NCI-H2196 treated with DMSO at 0.1 percent for 48 hours (cell line): ENCODE results near the gene SLIT1.
A peak's percentile ranks its signal among the peaks of the same experiment; 100 is the strongest.

ENCODE experiments used
- DNase-seq: peaks from one replicate; lab custom pipeline; 2025; ENCODE audit not compliant: unreplicated experiment; lab: John Stamatoyannopoulos, UW

The SLIT1 gene

DNA sequence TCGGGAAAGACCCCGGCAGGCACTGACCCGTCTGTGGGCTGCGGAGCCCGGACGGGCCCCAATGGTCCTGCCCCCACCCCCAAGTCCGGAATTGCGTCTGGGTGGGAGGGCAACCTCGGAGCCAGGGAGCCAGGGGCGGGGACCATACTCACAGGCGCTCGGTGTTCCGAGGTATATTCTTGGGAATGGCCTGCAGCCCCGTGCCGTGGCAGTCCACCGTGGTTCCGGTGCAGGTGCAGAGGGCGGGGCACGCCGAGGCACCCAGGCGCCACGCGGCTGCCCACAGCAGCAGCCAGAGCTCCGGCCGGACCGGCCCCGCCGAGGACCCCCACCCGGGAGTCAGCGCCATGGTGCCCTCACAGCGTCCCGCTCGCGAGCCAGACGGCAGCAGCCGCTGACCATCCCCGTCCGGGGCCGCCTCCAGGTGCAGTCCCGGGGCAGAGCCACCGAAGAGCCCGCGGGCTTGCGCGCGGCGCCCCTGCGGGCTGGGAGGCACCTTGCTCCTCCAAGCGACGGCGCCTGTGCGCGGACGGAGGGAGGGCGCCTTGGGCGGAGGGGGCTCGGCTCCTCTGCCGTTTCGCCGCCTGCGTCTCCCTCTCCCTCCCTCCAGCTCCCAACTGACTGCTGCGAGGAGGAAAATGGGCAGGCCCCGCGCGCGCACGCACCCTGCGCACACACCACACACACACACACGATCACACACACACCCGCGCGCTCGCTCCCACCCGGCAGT, at the start of gene SLIT1:
SLIT1 (minus strand) TSS at position 634 of the 733 bp plus-strand sequence; CDS start at position 349, 285 bp downstream.
- no peak for DNase-seq

DNA sequence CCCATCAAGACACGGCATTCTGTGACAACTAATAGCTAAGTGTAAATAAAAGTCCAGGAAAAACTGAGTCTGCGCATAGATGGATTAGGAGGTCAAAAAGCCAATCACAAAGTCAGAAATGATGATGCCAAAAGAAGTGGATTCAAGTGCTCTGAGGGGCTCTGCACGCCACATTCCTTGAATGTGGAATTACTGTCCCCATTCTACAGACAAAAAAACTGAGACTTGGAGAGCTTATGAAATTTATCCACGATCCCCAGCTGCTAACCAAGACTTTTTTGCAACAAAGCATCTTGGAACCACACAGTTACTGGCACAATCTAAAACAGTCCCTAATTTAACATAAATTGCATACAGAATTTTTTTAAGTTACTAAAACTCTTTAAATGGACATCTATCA, 49.6 kb upstream of the SLIT1 start:
- no peak for DNase-seq

DNA sequence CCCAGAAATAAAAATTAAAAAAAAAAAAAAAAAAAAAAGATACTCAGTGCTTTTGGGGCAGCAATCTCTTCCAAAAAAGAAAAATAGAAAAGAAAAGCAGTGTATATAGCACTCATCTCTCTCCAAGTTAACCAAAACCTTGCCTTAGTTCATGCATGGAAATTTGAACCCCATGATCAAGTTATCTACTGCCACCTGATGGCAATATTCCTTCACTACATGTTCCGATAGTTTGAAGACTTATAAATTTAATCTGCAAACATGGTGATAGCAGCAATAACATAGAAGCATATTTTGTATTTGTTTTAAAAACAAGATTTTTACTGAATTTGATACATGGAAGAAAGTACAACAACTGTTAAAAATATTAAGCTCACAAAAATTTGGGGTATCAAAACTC, 48.6 kb upstream of the SLIT1 start:
- DNase-seq: peak; percentile 23

DNA sequence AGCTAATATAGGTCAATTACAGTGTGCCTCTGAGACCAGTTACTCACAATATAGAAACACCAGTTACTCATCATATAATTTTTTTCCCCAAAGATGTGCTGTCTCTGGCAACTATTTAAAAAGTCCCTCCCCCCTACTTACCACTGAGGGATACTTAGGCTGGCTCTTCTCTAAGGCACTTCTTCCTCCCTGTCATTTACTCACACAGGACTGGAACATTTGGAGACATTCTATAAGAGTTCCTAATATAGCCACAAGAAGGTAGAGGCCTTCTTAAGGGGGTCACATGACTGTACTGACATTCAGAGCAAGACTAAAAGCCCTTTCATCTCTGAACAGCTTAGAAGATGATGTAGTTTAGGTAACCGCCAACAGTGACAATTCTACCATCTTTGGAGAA, 44.4 kb upstream of the SLIT1 start:
- DNase-seq: no peak

DNA sequence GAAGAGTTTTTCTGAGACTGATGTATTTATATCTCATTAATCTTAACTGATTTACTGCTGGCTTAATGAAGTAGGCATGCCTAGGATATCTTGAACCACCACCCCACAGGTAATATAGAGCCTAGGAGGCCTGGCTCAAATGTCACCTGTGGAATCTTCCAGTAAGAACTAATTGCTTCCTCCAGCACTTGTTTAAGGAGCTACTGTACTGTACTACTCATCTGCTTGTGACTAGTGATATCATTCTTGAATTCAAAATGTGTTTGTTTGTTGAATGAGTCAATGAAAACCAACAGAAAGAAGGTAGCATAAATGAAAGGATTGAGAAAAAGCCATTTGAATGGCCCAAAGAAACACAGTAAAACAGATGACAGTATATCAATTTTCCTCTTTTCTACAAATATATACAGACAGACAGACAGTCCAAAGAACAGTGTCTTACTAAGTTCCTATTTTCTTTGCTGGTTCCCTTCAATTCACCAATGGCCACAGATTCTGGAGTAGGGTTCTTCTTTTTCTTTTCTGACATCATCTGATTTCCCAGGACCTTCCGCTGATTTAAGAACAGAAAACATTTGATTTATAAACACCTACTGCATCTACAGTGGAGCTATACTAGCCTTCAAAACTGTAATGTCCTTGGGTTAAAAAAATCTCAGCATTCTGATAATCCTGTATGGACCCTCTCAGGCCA, 43.7 kb upstream of the SLIT1 start:
- no peak for DNase-seq

DNA sequence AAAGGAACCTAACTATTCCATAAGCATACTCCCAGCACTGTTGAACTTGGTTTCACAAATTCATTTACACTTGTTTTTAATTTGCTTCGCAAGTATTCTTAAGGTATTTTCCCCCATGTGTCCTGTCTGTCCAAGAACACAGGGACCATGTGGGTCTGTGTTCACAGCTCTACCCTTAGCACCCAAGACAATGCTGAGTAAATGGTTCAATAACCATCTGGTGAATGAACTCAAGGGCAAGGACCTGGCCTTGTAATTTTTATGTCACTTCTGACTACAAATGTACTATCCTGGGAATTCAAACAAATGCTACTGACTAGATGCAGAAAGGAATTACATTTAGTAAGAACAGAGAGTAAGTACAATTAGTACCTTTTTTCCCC, 43.0 kb upstream of the SLIT1 start:
- DNase-seq: no peak

DNA sequence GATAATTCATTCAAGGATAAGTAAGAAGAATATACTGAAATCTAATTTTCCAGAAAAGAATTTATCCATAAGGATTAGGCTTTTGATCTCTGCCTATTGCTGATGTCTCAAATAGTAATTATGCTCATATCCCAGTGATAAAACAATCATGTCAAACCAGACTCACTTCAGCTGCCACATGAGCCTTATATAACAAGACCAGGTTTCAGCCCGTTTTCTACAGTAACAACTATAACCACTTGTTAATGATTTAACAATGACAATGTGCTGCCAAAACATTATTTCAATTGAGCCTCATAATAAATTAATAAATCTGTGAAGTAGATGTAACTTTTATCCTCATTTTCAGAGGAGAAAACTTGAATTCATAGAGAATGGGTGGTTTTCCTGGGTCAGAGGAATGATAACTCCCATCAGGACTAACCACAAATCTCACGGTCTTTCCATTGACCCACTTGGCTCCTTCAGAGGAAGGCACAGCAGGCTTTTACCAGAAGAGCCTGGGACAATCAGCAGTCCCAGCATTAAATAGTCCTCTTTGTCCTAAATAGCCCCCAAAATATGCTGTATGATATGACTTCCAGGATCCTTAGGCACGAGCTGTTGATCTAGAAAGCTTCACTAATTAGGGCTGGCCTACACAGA, 42.5 kb upstream of the SLIT1 start:
- no peak for DNase-seq

DNA sequence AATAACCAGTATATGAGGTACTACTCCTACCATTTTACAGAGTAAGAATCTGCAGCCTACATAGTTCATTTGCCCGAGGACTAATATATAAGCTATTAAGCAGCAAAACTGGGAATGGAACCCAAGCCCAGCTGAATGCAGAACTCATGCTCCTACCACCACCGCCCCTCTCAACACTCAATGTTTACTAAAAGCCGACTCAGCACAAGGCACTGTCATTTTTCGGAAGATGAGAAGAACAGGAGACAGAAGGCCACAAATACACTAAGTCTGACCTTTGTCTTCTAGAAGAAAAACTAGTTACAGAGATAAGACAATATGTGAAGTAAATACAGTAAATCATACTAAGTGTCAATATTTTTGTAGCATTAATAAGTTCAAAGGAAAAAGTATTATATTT, 40.6 kb upstream of the SLIT1 start:
- DNase-seq: no peak

DNA sequence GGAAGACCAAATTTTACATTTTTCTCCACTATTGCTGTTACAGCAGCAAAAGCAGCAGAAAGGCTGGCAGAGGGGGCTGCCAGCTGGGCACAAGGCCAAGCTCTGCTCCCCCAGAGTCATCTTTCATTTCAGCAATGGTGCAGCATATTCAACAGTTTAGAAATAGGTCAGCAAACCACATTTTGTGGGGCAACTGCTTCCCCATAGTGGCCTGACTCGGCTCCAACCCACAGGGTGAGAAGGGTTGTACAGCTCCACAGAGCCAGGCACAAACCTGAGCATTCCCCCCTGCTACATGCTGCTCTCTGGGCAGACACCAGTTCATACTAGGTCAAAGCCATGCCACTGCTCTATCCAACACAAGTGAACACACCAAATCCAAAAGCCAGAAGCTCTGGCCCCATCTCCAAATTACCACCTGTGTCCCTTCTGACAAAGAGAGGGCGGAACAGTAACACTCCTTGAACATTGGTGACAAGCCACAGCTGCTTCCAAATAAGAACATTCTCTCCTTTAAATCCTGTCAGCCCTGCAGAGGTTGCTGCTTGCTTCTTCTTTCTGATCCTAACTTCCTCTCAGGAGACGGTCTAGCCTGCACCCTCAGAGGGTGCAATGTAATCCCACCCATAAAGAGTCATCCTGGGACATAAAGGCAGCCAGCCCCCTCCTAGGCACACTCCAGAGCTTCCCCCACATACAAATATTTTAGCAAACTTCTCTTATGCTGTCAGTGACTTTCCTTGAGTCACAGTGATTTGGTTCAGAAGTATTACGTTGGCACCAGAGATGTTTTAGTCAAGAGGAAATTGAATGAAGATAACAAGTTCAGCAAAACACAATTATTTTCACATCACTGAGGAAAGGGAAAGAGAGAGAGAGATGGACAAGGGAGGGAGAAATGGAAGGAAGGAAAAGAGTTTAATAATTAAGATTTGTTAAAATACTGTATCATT, 39.0 kb upstream of the SLIT1 start:
- no peak for DNase-seq

DNA sequence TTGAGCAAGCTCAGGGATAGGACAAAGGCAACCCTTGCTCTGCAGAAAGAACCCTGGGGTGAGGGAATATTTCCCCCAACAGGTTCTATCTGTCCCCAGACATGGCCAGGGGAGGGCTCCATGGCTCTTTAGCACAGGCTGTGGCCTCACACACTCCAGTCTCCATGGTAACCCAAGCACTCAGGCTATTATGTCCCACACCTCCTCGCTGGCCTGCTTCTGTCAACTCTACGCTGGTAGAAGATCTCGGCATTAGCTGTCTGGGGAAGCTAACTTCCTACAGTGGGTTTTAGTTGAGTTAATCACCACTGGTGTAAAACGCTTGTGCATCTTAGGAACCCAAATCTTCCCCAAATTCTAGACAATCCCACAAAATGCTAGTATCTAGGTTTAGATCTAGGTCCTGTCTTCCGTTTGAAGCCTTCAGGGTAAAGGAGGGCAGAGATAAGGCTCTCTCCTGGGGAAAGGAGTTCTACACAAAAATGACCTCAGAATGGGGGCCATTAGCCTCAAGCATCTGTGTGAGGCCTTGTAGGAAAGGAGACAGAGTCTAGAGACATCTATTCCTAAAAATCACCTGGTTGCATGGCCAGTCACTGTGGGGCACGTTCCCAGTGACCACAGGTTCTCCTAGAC, 36.7 kb upstream of the SLIT1 start:
- no peak for DNase-seq

DNA sequence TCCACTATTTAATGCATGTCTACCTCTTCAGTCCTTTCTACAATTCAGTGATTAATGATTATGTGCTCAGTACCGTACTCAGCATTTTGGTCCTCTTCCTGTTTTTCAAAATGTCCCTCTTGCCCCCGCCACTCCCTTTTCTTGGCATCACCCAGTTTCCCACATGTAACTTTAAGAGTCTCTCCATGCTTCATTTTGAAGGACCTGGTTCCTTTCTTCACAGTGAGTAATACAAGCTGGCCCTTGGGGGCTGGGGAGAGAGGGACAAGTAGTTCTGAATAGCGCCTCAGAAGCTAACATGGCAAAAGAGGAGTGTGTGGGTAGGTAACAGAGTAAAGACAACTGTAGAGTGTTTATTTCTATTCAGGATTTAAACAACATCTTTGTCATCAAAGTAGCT, 34.6 kb upstream of the SLIT1 start:
- DNase-seq: no peak

DNA sequence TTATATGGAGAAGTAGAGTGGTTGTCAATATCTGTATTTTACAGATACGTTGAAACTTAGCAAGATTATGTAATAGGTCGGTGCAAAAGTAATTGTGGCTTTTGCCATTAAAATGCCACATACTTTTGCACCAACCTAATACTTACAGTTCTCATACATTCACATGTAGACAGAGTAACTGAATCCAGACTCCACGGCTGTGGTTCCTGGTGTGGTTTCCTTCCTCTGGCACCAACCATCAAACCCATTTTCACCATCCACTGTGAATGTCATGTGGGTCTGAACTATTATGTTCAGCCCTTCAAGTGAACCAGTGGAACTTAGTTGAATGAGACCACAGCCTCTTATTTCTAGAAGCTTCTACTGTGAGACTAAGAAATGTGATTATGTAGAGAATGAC, 31.5 kb upstream of the SLIT1 start:
- no peak for DNase-seq

DNA sequence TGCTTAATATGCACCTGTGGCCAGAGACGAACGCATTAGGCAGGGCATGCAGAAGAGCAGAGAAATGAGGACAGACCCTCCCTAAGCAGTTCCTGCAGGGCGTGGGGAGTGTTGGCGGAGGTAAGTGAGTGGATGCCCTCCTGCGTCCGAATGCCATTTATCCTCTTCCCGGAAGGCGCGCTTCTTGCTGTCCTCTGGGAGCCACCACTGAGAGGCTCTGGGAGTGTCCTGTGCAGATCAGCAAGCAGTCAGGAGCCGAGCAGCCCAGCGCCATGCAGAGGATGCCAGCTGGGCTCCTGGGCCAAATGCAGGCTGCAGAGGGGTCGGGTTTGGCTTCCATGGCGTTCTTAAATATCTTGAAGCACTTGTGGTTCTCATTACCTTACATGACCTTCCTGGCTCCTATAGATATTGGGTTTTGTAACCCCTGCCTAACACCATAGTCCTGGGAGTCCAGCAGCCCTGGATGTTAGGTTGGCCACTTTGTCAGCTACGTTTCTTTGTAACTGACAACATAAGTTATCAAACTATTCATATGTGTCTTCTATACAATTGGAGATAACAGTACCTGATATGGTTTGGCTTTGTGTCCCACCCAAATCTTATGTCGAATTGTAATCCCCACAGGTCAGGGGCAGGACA, 30.0 kb upstream of the SLIT1 start:
- no peak for DNase-seq

DNA sequence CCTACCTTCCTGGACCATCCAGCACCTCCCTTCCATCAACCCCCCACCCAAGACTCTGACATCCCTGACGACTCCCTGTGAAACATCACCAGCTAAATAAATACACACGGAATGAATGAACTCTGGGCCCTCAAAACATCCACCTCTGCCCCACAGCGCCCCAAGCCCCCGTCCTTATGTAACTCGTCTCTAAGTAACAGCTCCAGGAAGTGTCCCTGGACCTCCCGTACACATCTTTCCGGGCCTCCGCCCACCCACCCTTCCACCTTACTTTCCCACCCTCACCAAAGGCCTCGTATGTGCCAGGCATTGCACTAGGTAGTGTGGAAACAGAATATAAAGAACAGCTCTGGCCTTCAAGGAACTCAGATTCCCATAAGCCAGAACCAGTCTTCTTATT, 27.7 kb upstream of the SLIT1 start:
- no peak for DNase-seq

DNA sequence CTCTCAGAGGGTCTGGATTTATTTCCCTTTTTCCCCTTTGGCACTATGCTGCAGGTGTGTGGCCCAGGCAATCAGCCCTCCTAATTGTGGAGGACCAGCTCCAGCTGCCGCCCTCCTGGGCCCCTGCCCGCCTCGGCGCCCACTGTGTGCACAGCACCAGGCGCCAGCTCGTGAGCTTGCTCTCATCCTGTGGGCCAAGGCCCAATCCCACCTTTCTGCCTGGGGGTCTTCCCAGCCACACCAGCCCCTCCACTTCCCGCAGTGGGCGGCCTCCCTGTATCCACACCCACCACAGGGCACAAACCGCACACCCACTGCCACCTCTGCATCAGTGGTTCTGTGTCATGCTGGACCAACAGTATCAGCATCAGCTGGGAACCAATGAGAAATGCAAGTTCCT, 25.5 kb upstream of the SLIT1 start:
- no peak for DNase-seq

DNA sequence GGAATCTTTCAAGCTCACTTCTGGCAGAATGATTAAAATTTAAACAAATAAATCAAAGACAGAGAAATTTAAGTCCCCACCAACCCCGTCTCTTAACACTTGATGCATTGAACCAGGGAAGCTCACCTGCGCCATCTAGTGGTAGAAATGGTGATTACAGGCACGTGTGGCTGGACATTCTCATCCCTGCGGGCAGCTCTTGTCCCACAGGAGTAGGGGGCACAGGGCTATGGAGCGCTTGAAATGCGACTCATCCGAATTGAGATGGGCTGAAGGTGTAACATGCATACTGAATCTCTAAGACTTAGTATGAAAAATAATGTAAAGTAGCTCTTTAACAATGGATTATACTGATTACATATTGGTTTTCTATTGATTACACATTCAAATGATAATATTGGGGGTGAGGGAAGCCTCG, 24.8 kb upstream of the SLIT1 start:
- DNase-seq: no peak

DNA sequence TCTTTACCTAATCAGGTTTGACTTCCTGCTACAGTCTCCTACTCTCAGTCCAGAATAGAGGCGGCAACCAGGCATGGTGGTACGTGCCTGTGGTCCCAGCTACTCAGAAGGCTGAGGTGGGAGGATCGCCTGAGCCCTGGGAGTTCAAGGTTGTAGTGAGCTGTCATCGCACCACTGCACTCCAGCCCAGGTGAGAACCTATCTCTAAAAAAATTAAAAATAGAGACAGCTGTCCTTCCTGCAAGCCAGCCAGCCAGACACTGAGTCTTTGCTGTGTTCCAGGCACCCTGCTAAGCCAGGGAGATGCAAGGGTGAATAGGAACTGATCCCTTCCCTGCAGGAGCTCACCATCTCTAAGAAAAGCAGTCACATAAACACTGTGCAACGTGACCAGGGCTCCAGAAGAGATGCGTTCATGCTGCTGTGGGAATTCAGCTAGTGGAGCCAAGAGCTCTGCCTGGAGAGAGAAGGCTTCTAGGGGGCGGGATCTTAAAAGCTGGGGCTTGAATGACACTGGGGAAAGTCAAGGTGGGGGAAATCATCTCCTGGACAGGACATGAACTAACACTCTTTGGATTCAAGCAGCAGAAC, 22.1 kb upstream of the SLIT1 start:
- no peak for DNase-seq

DNA sequence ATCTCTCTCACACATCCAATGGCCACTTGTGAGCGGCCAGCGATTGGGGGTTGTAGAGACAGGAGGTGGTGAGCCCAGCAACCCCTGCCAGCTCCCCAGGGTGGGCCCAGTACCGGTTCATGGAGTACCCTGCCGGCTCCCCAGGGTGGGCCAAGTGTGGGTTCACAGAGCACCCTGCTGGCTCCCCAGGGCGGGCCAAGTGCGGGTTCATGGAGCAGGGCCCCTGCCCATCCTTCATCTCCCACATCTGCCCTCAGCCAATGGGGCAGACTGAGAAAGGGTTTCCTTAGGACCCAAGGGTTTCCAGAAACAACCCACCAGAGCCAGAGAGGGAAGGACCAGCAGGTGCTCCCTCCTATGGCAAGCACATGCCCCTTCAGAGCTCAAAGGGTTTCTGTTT, 21.4 kb upstream of the SLIT1 start:
- DNase-seq: no peak

DNA sequence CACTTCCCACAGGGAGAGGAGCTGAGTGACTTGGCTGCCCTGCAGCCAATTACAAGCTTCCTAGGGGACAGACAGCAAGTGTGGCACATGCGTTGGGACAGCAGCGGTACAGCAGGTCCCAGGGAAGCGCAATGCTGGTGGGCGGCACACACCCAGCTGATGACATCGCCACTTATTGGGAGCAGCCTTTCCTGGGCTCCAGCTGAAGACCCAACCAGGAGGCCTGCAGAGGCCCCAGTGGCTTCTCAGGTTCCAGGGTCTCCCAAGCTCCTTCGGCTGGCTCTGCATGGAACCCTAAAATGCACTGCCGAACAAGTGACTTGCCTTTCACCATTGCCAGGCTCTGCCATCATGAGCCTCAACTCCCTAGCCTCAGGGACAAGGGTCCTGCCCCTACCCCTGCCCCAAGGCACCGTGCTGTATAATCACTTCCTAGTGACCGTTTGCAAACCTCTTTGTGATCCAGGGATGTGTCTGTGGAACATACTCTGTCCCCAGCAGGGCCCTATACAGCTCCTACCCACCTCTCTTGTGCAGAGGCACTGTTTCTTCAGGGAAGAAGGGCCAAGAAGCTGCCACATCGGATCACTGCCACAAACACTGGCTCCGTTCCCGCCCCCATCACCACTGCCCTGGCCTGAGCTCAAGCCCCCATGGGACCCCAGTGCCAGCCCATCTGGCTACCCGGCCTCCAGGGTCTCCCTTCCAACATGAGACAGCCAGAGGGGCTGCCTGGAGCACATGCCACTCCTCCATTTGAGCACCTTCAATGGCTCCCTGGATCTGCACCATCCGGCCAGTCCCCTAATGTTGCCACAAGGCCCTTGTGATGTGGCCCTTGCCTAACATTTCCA, 19.3 kb upstream of the SLIT1 start:
- DNase-seq: no peak
